Activated T-cell treated with anti-CD3 and anti-CD28 coated beads, Interleukin-2, amount 50 U/mL, for 72 hours (primary cell): Measurements from ENCODE around the gene KIAA1143. TPM values are rescaled to one million over a fixed set of nuclear protein-coding genes. Genes with fewer than 3 reads are reported as not detected.

ENCODE experiments used
- ATAC-seq, 2 donors: fragments of 150-1000 bp; cut with Tn5 transposase; replicated peaks in 1 of 2; 2 replicates each; pipeline ENCODE4 v1.10.0; 2021; ENCODE audit warnings: moderate library complexity in 2 of 2, mild to moderate bottlenecking in 1 of 2
- DNase-seq, 2 donors: peaks; one replicate each; pipeline ENCODE4 v3.0.0; 2021 to 2022; ENCODE audit warnings: mixed read lengths in 1 of 2
- H3K27ac Mint-ChIP-seq: one replicate; pipeline ENCODE4 v1.8.0; 2022; ENCODE audit warnings: mild to moderate bottlenecking, moderate library complexity, mixed read lengths
- H3K27me3 Mint-ChIP-seq: one replicate; pipeline ENCODE4 v1.8.0; 2022; ENCODE audit warnings: low read depth, mixed read lengths
- H3K36me3 Mint-ChIP-seq, 2 donors: one replicate each; pipeline ENCODE4 v1.8.0; 2022; ENCODE audit warnings: mixed read lengths in 2 of 2, mild to moderate bottlenecking in 1 of 2; ENCODE audit not compliant: insufficient read depth in 2 of 2
- H3K4me1 Mint-ChIP-seq: one replicate; pipeline ENCODE4 v1.8.0; 2022; ENCODE audit warnings: low read depth, mixed read lengths
- H3K4me3 Mint-ChIP-seq, 2 donors: one replicate each; pipeline ENCODE4 v1.8.0; 2022; ENCODE audit warnings: mild to moderate bottlenecking in 2 of 2, mixed read lengths in 2 of 2, moderate library complexity in 2 of 2
- H3K9me3 Mint-ChIP-seq, 2 donors: one replicate each; pipeline ENCODE4 v1.8.0; 2022; ENCODE audit warnings: mixed read lengths in 2 of 2
- total RNA-seq, 2 donors: library from RNA; stranded (reverse); gene quantifications; one replicate each; pipeline ENCODE4 v1.2.3, GENCODE V29; 2022

KIAA1143 gene
- total RNA-seq = 10 to 100 TPM; 27.1 to 28.4 TPM

DNA sequence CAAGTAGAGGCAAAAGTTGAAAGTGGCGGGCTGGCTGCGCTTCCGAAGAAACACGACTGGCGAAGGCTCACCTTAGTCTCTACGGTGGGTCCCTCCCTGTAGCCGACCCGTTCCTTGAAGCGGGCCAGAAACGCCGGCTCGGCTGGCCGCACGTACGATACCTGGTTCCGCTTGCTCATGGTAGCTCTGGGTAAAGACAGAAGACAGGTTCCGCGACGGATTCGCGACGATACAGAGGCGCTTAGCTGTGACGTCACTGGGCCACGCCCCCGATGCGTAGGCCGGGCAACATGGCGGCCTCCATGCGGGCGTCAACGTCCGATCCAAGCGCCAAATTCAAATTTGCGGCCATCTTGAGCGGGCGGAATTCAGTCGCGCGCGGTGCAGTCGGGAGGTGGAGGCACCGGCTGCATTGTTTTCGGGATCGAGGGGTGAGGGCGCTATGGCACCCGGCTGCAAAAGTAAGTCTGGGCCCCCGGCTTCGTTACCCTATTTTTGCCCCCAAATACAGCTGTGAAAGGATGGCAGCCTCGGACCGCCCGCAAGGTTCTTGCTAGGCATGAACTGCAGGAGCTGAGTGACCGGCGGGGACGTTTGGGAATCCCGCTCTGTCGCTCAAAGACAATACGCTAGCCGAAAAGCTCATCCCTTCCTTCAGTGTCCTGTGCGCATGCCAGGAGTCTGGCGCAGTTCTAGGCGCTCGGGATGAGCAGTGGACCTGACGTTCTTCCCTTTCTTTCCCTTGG is at the start of gene KIAA1143, which contains the start of gene KIF15:
TSS of gene KIAA1143 (minus strand) at position 196 of the 746 bp plus-strand sequence. CDS start at position 179, 17 bp downstream.
TSS of gene KIF15 (plus strand) at position 371 of the 746 bp plus-strand sequence. CDS start at position 443, 72 bp downstream.
- Mint-ChIP-seq H3K27ac (peak within 1 kb of the TSS; percentile 95), H3K4me3 (peak within 1 kb of the TSS; percentile 90 to 98), H3K4me1 (peaks cover 29% of the 10 kb centered on the region), H3K36me3 (peaks cover 23 to 58% of the 10 kb centered on the region in 2 donors), H3K27me3 (no peaks in the 10 kb centered on the region), H3K9me3 (peaks cover 6 to 10% of the 10 kb centered on the region in 2 donors)
- DNase-seq (peak; percentile 98), ATAC-seq (peak; percentile 95 to 97)

DNA sequence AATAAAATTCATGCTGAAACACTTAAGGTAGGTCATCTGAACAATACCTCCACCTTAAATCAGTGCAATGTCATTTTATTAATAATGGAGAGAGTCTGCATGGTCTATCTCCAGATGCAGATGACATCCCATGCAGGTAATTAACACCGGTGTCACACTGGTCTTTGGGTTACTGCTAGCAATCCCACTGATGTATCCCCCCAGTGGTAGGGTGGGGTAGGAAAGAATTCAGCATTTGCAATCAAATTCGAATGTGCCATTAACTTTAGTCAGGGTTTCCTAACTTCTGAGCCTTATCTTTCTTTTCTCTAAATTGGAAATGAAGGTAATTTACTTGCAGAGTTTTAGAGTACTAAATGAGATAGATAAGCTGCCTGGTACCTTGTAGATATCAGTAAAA is 44.5 kb upstream of the KIAA1143 start:
- Mint-ChIP-seq H3K9me3 (no peaks in the 10 kb centered on the region), H3K27ac (no peak overlapping the region), H3K4me1 (no peaks in the 10 kb centered on the region), H3K27me3 (no peaks in the 10 kb centered on the region), H3K4me3 (no peak overlapping the region), H3K36me3 (peaks cover 4 to 25% of the 10 kb centered on the region in 2 donors)
- ATAC-seq (no peak), DNase-seq (no peak)

DNA sequence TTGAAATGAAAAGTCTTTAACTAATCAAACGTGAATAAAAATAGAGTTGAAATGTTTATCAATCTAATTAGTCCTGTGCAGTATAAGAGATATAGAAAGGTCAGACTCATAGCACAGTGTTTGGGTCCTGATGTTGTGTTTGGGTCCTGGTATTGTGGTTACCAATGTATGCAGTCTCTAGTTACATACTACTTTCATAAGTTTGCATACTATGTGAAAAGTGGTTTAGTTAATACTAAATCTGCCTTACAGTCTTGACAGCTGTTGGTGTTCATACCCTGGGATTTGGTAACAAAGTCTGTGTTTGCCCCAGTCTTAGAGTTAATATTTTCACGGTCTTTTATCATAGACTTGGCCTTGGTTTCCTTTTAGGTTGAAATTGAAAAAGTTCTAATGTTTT is 41.9 kb upstream of the KIAA1143 start:
- H3K27me3 Mint-ChIP-seq = no peaks in the 10 kb centered on the region
- H3K27ac Mint-ChIP-seq = no peak overlapping the region
- ATAC-seq (no peak), DNase-seq (no peak)
- H3K36me3 Mint-ChIP-seq = peaks cover 2 to 24% of the 10 kb centered on the region in 2 donors
- H3K4me3 Mint-ChIP-seq = no peak overlapping the region
- no peaks in the 10 kb centered on the region for H3K9me3 Mint-ChIP-seq
- no peaks in the 10 kb centered on the region for H3K4me1 Mint-ChIP-seq

DNA sequence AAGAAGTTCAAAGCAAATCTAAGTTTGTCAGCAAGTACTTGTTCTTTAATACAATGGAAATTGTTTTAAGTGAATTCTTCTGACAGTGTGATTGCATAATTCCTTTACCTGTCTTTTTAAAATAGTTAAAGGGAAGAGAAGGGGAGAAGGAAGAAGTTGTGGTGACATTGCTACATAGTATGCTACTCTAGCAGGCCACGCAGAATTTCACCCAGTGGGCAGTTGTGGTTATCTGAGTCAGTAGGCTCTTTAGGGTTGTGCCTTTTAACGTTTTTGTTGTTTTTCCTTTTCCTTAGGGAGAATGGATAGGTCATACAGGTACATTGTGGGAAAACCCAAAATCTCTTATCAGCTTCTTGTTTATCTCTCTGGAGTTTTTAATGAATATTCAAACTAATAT is 40.6 kb upstream of the KIAA1143 start:
- no peaks in the 10 kb centered on the region for H3K27me3 Mint-ChIP-seq
- H3K36me3 Mint-ChIP-seq = peaks cover 2 to 31% of the 10 kb centered on the region in 2 donors
- H3K4me1 Mint-ChIP-seq = no peaks in the 10 kb centered on the region
- no peaks in the 10 kb centered on the region for H3K9me3 Mint-ChIP-seq
- ATAC-seq (no peak), DNase-seq (no peak)
- H3K27ac Mint-ChIP-seq = no peak overlapping the region
- H3K4me3 Mint-ChIP-seq = no peak overlapping the region

DNA sequence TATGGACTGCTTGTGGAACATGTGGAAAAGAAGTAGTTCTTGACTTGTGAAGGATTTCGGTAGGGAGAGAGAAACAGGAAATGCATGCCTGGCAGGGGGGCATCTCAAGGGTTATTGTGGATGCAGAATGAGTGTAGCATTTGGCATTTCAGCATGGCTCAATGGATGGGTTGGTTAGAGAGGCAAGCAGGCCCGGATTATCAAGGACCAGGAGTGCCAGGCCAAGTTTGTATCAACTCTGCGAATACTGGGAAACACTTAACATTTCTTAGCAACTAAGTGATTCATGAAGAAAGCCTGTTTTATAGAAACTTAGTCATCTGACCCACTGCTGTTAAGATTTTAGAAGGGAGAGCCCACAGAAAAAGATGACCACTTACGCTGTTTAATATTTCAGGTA is 33.8 kb upstream of the KIAA1143 start:
- no peak for ATAC-seq
- Mint-ChIP-seq H3K4me1 (no peaks in the 10 kb centered on the region), H3K9me3 (no peaks in the 10 kb centered on the region), H3K27ac (no peak overlapping the region), H3K36me3 (peaks cover 8 to 38% of the 10 kb centered on the region in 2 donors), H3K4me3 (no peak overlapping the region), H3K27me3 (no peaks in the 10 kb centered on the region)
- DNase-seq = no peak

DNA sequence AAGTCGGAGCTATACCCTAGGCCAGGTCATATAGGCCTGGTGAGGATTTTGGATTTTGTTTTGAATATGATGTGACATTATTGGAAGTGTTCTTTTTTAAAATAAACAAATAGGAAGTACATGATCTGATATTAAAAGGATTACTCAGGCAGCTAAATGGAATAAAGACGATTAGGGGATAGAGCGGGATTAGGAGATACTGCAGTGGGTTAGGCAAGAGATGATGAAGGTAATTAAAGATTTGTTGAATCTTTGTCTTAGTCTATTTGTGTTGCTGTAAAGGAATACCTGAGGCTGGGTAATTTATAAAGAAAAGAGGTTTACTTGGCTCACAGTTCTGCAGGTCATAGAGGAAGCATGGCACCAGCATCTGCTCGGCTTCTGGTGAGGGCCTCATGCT is 21.5 kb upstream of the KIAA1143 start:
- Mint-ChIP-seq H3K9me3 (no peaks in the 10 kb centered on the region), H3K27ac (no peak overlapping the region), H3K27me3 (no peaks in the 10 kb centered on the region), H3K4me3 (no peak overlapping the region), H3K36me3 (peaks cover 14 to 44% of the 10 kb centered on the region in 2 donors), H3K4me1 (no peaks in the 10 kb centered on the region)
- DNase-seq (no peak), ATAC-seq (no peak)

DNA sequence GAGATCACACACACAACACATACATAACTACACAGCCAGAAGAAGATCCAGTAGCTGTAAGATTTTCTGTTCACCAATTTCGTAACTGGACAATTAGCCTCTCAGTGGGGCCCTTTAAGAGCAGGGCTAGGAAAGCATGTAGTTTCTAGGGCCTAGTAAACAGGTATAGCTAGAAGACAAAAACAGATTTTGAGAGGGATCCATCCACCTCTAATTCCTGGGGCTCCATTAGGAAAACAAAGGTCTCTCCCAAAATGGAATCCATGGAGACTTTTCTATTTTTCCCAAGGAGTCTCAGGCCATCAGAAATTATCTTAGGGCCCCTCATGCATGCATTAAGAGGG is 10.7 kb upstream of the KIAA1143 start:
- Mint-ChIP-seq H3K27ac (no peak overlapping the region), H3K9me3 (peaks cover 2 to 6% of the 10 kb centered on the region in 2 donors), H3K27me3 (no peaks in the 10 kb centered on the region), H3K36me3 (peaks cover 19 to 53% of the 10 kb centered on the region in 2 donors), H3K4me3 (no peak overlapping the region), H3K4me1 (no peaks in the 10 kb centered on the region)
- ATAC-seq (no peak), DNase-seq (no peak)

DNA sequence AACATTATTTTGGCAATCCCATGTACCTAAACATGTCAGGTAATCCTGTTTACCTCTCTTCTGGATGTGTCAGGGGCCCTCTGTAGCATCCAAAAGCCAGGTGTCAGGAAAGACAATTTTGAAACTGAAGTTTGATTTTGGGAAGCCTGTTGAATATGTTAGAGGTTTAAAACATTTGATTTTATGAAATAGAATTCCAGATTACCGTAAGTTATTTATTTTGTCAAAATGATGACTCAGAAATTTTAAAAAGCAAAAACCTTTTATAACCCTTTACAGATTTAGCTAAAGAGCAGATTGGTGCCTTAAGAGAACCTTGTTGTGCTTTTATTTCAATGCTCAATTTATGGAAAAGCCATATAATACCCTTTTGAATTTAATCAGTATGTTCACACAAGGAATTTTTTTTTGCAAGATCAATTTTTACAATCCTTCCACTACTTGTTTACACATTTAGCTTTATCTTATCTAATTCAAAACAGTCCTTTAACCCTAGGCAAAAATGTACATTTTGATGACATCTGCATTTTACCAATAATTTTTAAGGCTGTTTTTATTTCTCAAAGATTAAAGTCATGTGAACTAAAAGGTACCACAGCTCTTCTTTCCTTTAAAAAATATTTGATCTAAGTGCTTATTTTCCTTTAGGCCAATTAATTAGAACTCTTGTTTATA is 10.1 kb upstream of the KIAA1143 start:
- ATAC-seq = no peak
- Mint-ChIP-seq H3K27ac (no peak overlapping the region), H3K4me3 (no peak overlapping the region), H3K9me3 (peaks cover 2 to 6% of the 10 kb centered on the region in 2 donors), H3K36me3 (peaks cover 20 to 57% of the 10 kb centered on the region in 2 donors), H3K4me1 (no peaks in the 10 kb centered on the region), H3K27me3 (no peaks in the 10 kb centered on the region)
- DNase-seq = no peak

DNA sequence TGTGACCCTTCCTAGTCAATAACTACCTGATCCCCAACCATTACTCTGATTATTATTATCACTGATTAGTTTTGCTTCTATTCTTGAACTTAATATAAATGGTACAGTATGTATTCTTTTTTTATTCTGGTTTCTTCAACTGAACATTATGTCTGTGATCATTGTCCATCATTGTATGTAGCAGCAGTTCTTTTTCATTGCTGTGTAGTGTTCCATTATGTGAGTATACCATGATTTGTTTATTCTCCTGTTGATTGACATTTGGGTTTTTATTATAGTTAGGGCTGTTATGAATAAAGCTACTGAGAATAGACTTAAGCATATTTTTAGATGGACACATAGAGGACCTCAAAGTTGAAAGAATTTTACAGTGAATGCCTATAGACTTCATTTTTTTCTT is 2.8 kb upstream of the KIAA1143 start:
- Mint-ChIP-seq H3K27me3 (no peaks in the 10 kb centered on the region), H3K4me3 (no peak overlapping the region), H3K36me3 (peaks cover 18 to 49% of the 10 kb centered on the region in 2 donors), H3K4me1 (peaks cover 21% of the 10 kb centered on the region), H3K27ac (no peak overlapping the region), H3K9me3 (peaks cover 2 to 3% of the 10 kb centered on the region in 2 donors)
- DNase-seq = no peak
- ATAC-seq = no peak

DNA sequence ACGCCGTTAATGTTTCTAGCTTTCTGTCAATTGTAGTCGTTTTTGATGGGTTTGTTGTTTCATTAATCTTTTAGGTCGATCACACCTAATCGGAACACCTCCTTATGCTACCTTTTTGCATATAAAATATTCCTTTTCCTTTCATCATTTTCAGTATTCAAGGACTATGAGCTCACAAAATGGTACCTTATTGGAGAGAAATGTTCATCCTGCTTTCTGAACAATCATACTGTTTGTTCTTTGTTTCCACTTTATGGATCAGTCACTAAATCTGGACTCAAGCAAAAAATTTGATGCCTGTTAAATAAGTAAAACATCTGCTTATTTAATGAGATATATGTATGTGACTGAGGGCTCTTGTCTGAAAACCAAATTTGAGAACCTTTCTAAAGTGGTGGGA is 1.3 kb upstream of the KIAA1143 start:
- peak overlapping the region; percentile 95 for H3K27ac Mint-ChIP-seq
- DNase-seq (no peak), ATAC-seq (no peak)
- H3K27me3 Mint-ChIP-seq = no peaks in the 10 kb centered on the region
- H3K4me3 Mint-ChIP-seq = peak overlapping the region; percentile 90 to 98
- peaks cover 3 to 4% of the 10 kb centered on the region in 2 donors for H3K9me3 Mint-ChIP-seq
- H3K4me1 Mint-ChIP-seq = peaks cover 29% of the 10 kb centered on the region
- peaks cover 21 to 59% of the 10 kb centered on the region in 2 donors for H3K36me3 Mint-ChIP-seq

DNA sequence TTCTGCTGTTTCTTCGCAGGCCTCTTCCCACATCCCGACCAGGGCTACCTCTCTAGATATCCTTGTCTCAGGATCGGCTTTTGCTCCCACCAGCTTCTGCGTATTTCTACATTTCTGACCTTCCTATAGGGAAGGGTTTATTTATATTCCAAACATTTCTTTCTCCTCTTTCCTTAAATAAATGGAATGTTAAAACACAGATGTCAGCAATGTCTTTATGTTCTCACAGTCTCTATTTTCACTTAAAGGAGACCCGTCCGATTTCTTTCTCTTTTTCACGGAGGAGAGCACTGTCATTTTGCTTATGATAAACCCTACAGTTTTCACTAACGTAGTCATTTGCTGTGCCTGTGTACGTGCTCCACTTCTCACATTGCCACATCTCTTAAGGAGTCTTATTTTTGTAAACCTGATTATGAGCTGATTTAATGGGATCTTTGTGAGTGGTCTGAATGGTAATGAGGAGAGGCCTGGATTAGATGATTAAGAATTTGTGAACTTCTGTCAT is 805 bp upstream of the KIAA1143 start:
- no peaks in the 10 kb centered on the region for H3K27me3 Mint-ChIP-seq
- DNase-seq = no peak
- H3K4me1 Mint-ChIP-seq = peaks cover 29% of the 10 kb centered on the region
- ATAC-seq = no peak
- peaks cover 23 to 59% of the 10 kb centered on the region in 2 donors for H3K36me3 Mint-ChIP-seq
- peaks cover 4 to 8% of the 10 kb centered on the region in 2 donors for H3K9me3 Mint-ChIP-seq
- peak overlapping the region; percentile 90 to 98 for H3K4me3 Mint-ChIP-seq
- peak overlapping the region; percentile 95 for H3K27ac Mint-ChIP-seq

DNA sequence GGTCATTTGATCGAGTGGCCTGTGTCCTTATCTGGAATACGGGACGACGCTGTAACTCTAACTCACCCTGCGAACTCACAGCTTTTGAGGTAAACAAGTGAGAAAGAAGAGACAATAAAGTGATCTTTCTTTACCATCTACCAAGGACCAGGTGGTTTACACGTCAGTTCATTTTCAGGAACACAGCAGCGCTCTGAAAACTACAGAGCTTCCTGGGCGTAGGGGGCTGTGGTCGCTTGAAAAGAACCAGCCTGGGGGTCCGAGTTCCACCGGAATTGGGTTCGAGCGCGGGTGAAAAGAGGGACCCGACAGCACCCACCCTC is 357 bp downstream of the KIAA1143 start:
- peak in 1 of 2 donors; percentile 6 for DNase-seq
- H3K27ac Mint-ChIP-seq = peak overlapping the region; percentile 95
- peaks cover 29% of the 10 kb centered on the region for H3K4me1 Mint-ChIP-seq
- H3K27me3 Mint-ChIP-seq = no peaks in the 10 kb centered on the region
- H3K4me3 Mint-ChIP-seq = peak overlapping the region; percentile 90 to 98
- peaks cover 6 to 10% of the 10 kb centered on the region in 2 donors for H3K9me3 Mint-ChIP-seq
- peaks cover 21 to 59% of the 10 kb centered on the region in 2 donors for H3K36me3 Mint-ChIP-seq
- ATAC-seq = peak in 1 of 2 donors; percentile 6

DNA sequence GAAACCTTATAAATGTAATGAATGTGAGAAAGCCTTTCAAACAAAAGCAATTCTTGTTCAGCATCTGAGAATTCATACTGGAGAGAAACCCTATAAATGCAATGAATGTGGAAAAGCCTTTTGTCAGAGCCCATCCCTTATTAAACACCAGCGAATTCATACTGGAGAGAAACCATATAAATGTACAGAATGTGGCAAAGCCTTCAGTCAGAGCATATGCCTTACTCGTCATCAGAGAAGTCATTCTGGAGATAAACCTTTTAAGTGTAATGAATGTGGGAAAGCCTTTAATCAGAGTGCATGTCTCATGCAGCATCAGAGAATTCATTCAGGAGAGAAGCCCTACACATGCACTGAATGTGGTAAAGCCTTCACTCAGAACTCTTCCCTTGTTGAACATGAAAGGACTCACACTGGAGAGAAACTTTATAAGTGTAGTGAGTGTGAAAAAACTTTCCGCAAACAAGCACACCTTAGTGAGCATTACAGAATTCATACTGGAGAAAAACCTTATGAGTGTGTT is 26.7 kb downstream of the KIAA1143 start:
- ATAC-seq = no peak

More for the DNA sequence above, 26.7 kb downstream of the KIAA1143 start:
- H3K36me3 Mint-ChIP-seq = peaks cover 38 to 61% of the 10 kb centered on the region in 2 donors
- H3K27me3 Mint-ChIP-seq = no peaks in the 10 kb centered on the region
- no peak overlapping the region for H3K27ac Mint-ChIP-seq
- H3K9me3 Mint-ChIP-seq = peaks cover 32 to 37% of the 10 kb centered on the region in 2 donors
- no peak overlapping the region for H3K4me3 Mint-ChIP-seq
- peaks cover 8% of the 10 kb centered on the region for H3K4me1 Mint-ChIP-seq
- DNase-seq = no peak
